ENCODE data around the gene HMGCS2. TPM values are rescaled to one million over a fixed set of nuclear protein-coding genes. Genes with fewer than 3 reads are reported as not detected.

The HMGCS2 gene
- total and polyA plus RNA-seq, 10 of the 15 experiments (the other 5 are each of a cell fraction or from before 2014, with no cell fraction given) = 0.49 TPM; not detected in 9

DNA sequence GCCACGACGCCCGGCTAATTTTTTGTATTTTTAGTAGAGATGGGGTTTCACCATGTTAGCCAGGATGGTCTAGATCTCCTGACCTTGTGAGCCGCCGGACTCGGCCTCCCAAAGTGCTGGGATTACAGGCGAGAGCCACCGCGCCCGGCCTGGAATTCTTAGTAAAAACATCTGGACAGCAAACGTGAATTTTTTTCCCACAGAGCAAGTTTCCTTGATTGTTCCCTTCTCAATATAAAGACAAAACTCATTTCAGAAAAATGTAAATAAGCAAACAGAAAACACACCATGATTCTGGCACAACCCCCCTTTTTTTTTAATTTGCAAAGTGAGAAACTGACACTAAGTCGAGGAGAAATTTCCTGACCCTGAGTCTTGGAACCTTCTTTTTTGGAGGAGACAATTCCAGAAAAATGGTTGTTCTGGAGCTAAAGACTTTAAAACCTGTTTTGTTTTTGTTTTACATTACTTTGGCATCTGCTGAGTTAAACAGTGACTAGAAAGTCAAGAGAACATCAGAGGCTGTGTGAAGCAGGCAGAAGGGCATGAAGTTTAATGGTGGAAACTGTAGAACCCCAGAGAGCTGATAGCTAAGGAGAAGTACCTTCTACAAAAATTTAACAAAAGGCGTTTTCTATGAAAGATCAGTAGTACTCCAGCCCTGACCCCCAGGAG, 10.3 kb upstream of the HMGCS2 start:
- intact Hi-C loops (cut with micrococcal nuclease; ENCODE audit: unreplicated experiment) = no loop called here
- SMC1A ChIA-PET (ENCODE audit: uncharacterized antibody, unreplicated experiment) = interaction anchor here (1.3 kb wide), 1 partner anchor 9 kb away, joined by 4 read pairs; no protein-coding TSS in a partner anchor

DNA sequence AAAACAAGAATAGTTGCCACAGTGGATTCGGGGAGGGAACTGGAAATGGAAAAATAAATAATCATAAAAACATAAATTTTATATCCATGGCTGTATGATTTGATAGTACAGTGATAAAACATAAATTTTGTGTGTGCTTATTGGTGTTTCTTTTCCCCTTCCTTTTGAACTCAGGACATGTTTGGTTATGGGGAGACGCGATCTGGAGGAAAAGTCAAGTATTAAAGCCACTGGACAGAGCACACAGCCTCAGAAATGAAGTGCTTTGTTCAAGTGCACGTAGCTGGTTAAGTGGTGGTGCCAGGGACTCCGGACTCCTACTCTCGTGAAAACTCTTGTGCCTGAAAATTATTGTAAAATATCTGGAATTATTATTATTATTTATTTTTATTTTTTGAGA, 9.7 kb upstream of the HMGCS2 start:
- 50% methylated on average over 6 of the region's 6 CpGs for WGBS (ENCODE audit: insufficient coverage, insufficient replicate concordance, low lambda C conversion rate, missing lambda C conversion rate)

More for the DNA sequence above, 10.3 kb upstream of the HMGCS2 start:
- no peaks in the 10 kb centered on the region; a peak in 1 of 4 replicates for H3K27me3 ChIP-seq (replicated peaks in 1 of 2; ENCODE audit: control insufficient read depth in 2 of 2, insufficient read depth in 2 of 2, low read length in 1 of 2)
- in situ Hi-C loops (cut with MboI) = no loop called here
- H4K20me1 ChIP-seq (ENCODE audit: control insufficient read depth, insufficient read depth) = 0 out of 2 replicates have a peak, but pooled peaks cover 2% of the 10 kb centered on the region
- no peaks in the 10 kb centered on the region for H3K4me1 ChIP-seq (ENCODE audit: control insufficient read depth, insufficient read depth, low read length)
- DNase-seq (ENCODE audit: low read depth, low spot score) (no peak), ATAC-seq (no peak), FAIRE-seq (no peak)
- H3K36me3 ChIP-seq (ENCODE audit: control insufficient read depth in 2 of 2, insufficient read depth in 2 of 2, low read length in 1 of 2) = no peaks in the 10 kb centered on the region
- no TSS peak for BruUV-seq (replicated peaks)
- no peak overlapping the region for H3K27ac ChIP-seq (ENCODE audit: control insufficient read depth, insufficient read depth)
- no peak overlapping the region for H3K4me3 ChIP-seq
- ChIA-PET RAD21 (ENCODE audit: unreplicated experiment) (no interaction called here), CTCF (interaction anchor here (0.6 kb wide), 1 partner anchor 35 kb away, joined by 3 read pairs; no protein-coding TSS in a partner anchor), POLR2A (no interaction called here)
- no peaks in the 10 kb centered on the region for H3K79me2 ChIP-seq (ENCODE audit: control insufficient read depth, insufficient read depth, low read length)
- H3K4me2 ChIP-seq (ENCODE audit: control insufficient read depth, insufficient read depth) = no peak overlapping the region
- H3K9ac ChIP-seq (ENCODE audit: control insufficient read depth, insufficient read depth, low read length) = no peak overlapping the region
- WGBS (ENCODE audit: insufficient coverage, insufficient replicate concordance, low lambda C conversion rate, missing lambda C conversion rate) = 64% methylated on average over 12 of the region's 13 CpGs
- H2AFZ ChIP-seq (ENCODE audit: control insufficient read depth, low read depth, low read length) = no peak overlapping the region
- H3K9me3 ChIP-seq (replicated peaks; ENCODE audit: control insufficient read depth, insufficient read depth, low read length) = no peaks in the 10 kb centered on the region
- TF ChIP-seq MEF2A (IDR thresholded peaks at IDR 0.05; ENCODE audit: insufficient read depth, low read depth, low read length) (no peak), RCOR1 (conservative IDR thresholded peaks at IDR 0.05; ENCODE audit: low read depth, low read length) (no peak), SP1 (IDR thresholded peaks at IDR 0.05; ENCODE audit: low read depth, low read length) (no peak)

More for the DNA sequence above, 9.7 kb upstream of the HMGCS2 start:
- Histone ChIP-seq H3K36me3 (ENCODE audit: control insufficient read depth in 2 of 2, insufficient read depth in 2 of 2, low read length in 1 of 2) (no peaks in the 10 kb centered on the region), H2AFZ (ENCODE audit: control insufficient read depth, low read depth, low read length) (no peak overlapping the region), H3K4me2 (ENCODE audit: control insufficient read depth, insufficient read depth) (no peak overlapping the region), H3K9me3 (replicated peaks; ENCODE audit: control insufficient read depth, insufficient read depth, low read length) (no peaks in the 10 kb centered on the region), H3K27me3 (replicated peaks in 1 of 2; ENCODE audit: control insufficient read depth in 2 of 2, insufficient read depth in 2 of 2, low read length in 1 of 2) (peaks cover 0 to 4% of the 10 kb centered on the region in 2 experiments; a peak in 2 of 4 replicates), H3K4me3 (no peak overlapping the region), H3K4me1 (ENCODE audit: control insufficient read depth, insufficient read depth, low read length) (no peaks in the 10 kb centered on the region), H3K9ac (ENCODE audit: control insufficient read depth, insufficient read depth, low read length) (no peak overlapping the region), H4K20me1 (ENCODE audit: control insufficient read depth, insufficient read depth) (0 out of 2 replicates have a peak, but pooled peaks cover 2% of the 10 kb centered on the region), H3K27ac (ENCODE audit: control insufficient read depth, insufficient read depth) (no peak overlapping the region), H3K79me2 (ENCODE audit: control insufficient read depth, insufficient read depth, low read length) (no peaks in the 10 kb centered on the region)
- ChIA-PET SMC1A (ENCODE audit: uncharacterized antibody, unreplicated experiment) (no interaction called here), CTCF (no interaction called here), RAD21 (ENCODE audit: unreplicated experiment) (no interaction called here), POLR2A (no interaction called here)
- intact Hi-C loops (cut with micrococcal nuclease; ENCODE audit: unreplicated experiment) = no loop called here
- no TSS peak for BruUV-seq (replicated peaks)
- FAIRE-seq (no peak), DNase-seq (ENCODE audit: low read depth, low spot score) (no peak), ATAC-seq (no peak)
- TF ChIP-seq JUNB (IDR thresholded peaks at IDR 0.05) (no peak), PAX8 (IDR thresholded peaks at IDR 0.05) (no peak), SUPT20H (IDR thresholded peaks at IDR 0.05; ENCODE audit: borderline replicate concordance, control insufficient read depth, low read depth, low read length) (no peak), NBN (IDR thresholded peaks at IDR 0.05) (no peak), MTA3 (IDR thresholded peaks at IDR 0.05; ENCODE audit: borderline replicate concordance, low read length) (no peak), MXI1 (IDR thresholded peaks at IDR 0.05; ENCODE audit: low read depth, low read length) (no peak), HDAC6 (IDR thresholded peaks at IDR 0.05; ENCODE audit: unreplicated experiment) (no peak)
- TF ChIP-seq, protein P1, sequence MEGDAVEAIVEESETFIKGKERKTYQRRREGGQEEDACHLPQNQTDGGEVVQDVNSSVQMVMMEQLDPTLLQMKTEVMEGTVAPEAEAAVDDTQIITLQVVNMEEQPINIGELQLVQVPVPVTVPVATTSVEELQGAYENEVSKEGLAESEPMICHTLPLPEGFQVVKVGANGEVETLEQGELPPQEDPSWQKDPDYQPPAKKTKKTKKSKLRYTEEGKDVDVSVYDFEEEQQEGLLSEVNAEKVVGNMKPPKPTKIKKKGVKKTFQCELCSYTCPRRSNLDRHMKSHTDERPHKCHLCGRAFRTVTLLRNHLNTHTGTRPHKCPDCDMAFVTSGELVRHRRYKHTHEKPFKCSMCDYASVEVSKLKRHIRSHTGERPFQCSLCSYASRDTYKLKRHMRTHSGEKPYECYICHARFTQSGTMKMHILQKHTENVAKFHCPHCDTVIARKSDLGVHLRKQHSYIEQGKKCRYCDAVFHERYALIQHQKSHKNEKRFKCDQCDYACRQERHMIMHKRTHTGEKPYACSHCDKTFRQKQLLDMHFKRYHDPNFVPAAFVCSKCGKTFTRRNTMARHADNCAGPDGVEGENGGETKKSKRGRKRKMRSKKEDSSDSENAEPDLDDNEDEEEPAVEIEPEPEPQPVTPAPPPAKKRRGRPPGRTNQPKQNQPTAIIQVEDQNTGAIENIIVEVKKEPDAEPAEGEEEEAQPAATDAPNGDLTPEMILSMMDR (IDR thresholded peaks at IDR 0.05 in 2 of 3, conservative IDR thresholded peaks at IDR 0.05 in 1 of 3; ENCODE audit: control insufficient read depth in 2 of 3, extremely low read depth in 1 of 3, insufficient read depth in 1 of 3, low read depth in 3 of 3, low read length in 3 of 3) = no peak
- in situ Hi-C loops (cut with MboI) = no loop called here
